ENCODE measurements around the gene KLHL15.
"Not testable (repeated sequence)": the region's sequence is repeated elsewhere in the genome, so short reads cannot be mapped to it uniquely, and the experiment has no call there.

KLHL15 gene, protein sequence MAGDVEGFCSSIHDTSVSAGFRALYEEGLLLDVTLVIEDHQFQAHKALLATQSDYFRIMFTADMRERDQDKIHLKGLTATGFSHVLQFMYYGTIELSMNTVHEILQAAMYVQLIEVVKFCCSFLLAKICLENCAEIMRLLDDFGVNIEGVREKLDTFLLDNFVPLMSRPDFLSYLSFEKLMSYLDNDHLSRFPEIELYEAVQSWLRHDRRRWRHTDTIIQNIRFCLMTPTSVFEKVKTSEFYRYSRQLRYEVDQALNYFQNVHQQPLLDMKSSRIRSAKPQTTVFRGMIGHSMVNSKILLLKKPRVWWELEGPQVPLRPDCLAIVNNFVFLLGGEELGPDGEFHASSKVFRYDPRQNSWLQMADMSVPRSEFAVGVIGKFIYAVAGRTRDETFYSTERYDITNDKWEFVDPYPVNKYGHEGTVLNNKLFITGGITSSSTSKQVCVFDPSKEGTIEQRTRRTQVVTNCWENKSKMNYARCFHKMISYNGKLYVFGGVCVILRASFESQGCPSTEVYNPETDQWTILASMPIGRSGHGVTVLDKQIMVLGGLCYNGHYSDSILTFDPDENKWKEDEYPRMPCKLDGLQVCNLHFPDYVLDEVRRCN

GRCh38 chrX:24027086-24027485 is at the start of gene KLHL15:
KLHL15 (minus strand) TSS chrX:24027186; CDS start chrX:24006693, 20,493 bp downstream.
- TF ChIP-seq, protein P1, sequence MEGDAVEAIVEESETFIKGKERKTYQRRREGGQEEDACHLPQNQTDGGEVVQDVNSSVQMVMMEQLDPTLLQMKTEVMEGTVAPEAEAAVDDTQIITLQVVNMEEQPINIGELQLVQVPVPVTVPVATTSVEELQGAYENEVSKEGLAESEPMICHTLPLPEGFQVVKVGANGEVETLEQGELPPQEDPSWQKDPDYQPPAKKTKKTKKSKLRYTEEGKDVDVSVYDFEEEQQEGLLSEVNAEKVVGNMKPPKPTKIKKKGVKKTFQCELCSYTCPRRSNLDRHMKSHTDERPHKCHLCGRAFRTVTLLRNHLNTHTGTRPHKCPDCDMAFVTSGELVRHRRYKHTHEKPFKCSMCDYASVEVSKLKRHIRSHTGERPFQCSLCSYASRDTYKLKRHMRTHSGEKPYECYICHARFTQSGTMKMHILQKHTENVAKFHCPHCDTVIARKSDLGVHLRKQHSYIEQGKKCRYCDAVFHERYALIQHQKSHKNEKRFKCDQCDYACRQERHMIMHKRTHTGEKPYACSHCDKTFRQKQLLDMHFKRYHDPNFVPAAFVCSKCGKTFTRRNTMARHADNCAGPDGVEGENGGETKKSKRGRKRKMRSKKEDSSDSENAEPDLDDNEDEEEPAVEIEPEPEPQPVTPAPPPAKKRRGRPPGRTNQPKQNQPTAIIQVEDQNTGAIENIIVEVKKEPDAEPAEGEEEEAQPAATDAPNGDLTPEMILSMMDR (IDR thresholded peaks at IDR 0.05; ENCODE audit: low read depth, low read length, missing control alignments) = no peak
- DNase-seq (ENCODE audit: low read depth) = no peak
- peak within 1 kb of the TSS; percentile 77 for H3K4me3 ChIP-seq (ENCODE audit: low read depth, low read length)

- TF ChIP-seq, protein P1 (IDR thresholded peaks at IDR 0.05; ENCODE audit: low read depth, low read length, missing control alignments) = no peak
- no peak overlapping the region for H3K4me3 ChIP-seq (ENCODE audit: low read depth, low read length)
- no peak for DNase-seq (ENCODE audit: low read depth)
Measured at GRCh38 chrX:24069877-24070276, 42.9 kb upstream of the KLHL15 start.

- TF ChIP-seq, protein P1 (IDR thresholded peaks at IDR 0.05; ENCODE audit: low read depth, low read length, missing control alignments) = no peak
- DNase-seq (ENCODE audit: low read depth) = no peak
- H3K4me3 ChIP-seq (ENCODE audit: low read depth, low read length) = no peak overlapping the region
Measured at GRCh38 chrX:24063488-24063887, 36.5 kb upstream of the KLHL15 start.

GRCh38 chrX:24055043-24055356 is 28.0 kb upstream of the KLHL15 start:
- TF ChIP-seq, protein P1 (IDR thresholded peaks at IDR 0.05; ENCODE audit: low read depth, low read length, missing control alignments) = no peak
- H3K4me3 ChIP-seq (ENCODE audit: low read depth, low read length) = no peak overlapping the region
- DNase-seq (ENCODE audit: low read depth) = no peak

GRCh38 chrX:24054182-24055042 is 27.4 kb upstream of the KLHL15 start, which contains the start of gene EIF2S3:
EIF2S3 (plus strand) TSS chrX:24054956; CDS start chrX:24054969, 13 bp downstream.
- DNase-seq (ENCODE audit: low read depth) = peak; percentile 92
- TF ChIP-seq, protein P1 (IDR thresholded peaks at IDR 0.05; ENCODE audit: low read depth, low read length, missing control alignments) = peak; percentile 62

DNA sequence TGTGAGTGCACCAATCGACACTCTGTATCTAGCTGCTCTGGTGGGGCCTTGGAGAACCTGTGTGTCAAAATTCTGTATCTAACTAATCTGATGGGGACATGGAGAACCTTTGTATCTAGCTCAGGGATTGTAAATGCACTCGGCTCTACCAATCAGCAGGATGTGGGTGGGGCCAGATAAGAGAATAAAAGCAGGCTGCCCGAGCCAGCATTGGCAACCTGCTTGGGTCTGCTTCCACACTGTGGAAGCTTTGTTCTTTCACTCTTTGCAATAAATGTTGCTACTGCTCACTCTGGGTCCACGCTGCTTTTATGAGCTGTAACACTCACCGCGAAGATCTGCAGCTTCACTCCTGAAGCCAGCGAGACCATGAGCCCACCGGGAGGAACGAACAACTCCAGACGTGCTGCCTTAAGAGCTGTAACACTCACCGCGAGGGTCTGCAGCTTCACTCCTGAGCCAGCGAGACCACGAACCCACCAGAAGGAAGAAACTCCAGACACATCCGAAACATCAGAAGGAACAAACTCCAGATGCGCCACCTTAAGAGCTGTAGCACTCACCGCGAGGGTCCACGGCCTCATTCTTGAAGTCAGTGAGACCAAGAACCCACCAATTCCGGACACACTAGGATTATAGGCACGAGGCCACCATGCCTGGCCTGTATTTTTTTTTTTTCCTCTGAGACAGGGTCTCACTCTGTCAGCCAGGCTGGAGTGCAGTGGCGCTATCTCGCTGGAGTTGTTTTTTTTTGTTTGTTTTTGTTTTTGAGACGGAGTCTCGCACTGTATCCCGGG is 23.7 kb upstream of the KLHL15 start:
- not testable (repeated sequence) for H3K4me3 ChIP-seq (ENCODE audit: low read depth, low read length); DNase-seq (ENCODE audit: low read depth)

More at GRCh38 chrX:24054182-24055042, 27.4 kb upstream of the KLHL15 start, which contains the start of gene EIF2S3:
- no peak within 1 kb of the TSS for H3K4me3 ChIP-seq (ENCODE audit: low read depth, low read length)

DNA sequence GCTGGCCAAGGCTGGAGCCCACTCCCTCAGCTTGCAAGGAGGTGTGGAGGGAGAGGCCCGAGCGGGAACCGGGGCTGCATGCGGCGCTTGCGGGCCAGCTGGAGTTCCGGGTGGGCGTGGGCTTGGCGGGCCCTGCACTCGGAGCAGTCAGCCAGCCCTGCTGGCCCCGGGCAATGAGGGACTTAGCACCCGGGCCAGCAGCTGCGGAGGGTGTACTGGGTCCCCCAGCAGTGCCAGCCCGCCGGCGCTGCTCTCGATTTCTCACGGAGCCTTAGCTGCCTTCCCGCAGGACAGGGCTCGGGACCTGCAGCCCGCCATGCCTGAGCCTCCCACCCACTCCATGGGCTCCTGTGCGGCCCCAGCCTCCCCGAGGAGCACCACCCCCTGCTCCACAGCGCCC is 22.7 kb upstream of the KLHL15 start:
- DNase-seq (ENCODE audit: low read depth); H3K4me3 ChIP-seq (ENCODE audit: low read depth, low read length): not testable (repeated sequence)

- DNase-seq (ENCODE audit: low read depth); H3K4me3 ChIP-seq (ENCODE audit: low read depth, low read length): not testable (repeated sequence)
Measured at GRCh38 chrX:24046060-24046459, 19.1 kb upstream of the KLHL15 start.

Measured in GM12864 (cell line).